ENCODE data around the gene C19orf67. TPM values are rescaled to one million over a fixed set of nuclear protein-coding genes. Genes with fewer than 3 reads are reported as not detected.

The C19orf67 gene
- total RNA-seq, 1 donor from 2014 or later: not detected

- H3K4me3 Mint-ChIP-seq: peak overlapping the region; percentile 97
- no peaks in the 10 kb centered on the region for H3K36me3 Mint-ChIP-seq
- H3K4me1 Mint-ChIP-seq (ENCODE audit: unreplicated experiment): peaks cover 28% of the 10 kb centered on the region
- TF ChIP-seq, protein P1, sequence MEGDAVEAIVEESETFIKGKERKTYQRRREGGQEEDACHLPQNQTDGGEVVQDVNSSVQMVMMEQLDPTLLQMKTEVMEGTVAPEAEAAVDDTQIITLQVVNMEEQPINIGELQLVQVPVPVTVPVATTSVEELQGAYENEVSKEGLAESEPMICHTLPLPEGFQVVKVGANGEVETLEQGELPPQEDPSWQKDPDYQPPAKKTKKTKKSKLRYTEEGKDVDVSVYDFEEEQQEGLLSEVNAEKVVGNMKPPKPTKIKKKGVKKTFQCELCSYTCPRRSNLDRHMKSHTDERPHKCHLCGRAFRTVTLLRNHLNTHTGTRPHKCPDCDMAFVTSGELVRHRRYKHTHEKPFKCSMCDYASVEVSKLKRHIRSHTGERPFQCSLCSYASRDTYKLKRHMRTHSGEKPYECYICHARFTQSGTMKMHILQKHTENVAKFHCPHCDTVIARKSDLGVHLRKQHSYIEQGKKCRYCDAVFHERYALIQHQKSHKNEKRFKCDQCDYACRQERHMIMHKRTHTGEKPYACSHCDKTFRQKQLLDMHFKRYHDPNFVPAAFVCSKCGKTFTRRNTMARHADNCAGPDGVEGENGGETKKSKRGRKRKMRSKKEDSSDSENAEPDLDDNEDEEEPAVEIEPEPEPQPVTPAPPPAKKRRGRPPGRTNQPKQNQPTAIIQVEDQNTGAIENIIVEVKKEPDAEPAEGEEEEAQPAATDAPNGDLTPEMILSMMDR (conservative IDR thresholded peaks at IDR 0.05): no peak
- DNase-seq (ENCODE audit: extremely low spot score, unreplicated experiment): no peak
- H3K27ac Mint-ChIP-seq: peak overlapping the region; percentile 81
- no peaks in the 10 kb centered on the region for H3K27me3 Mint-ChIP-seq
- H3K9me3 Mint-ChIP-seq: no peaks in the 10 kb centered on the region
These were observed 31.5 kb upstream of the C19orf67 start for GRCh38 chr19:14116918-14117578.

- H3K4me3 Mint-ChIP-seq: peak overlapping the region; percentile 97
- peaks cover 28% of the 10 kb centered on the region for H3K4me1 Mint-ChIP-seq (ENCODE audit: unreplicated experiment)
- DNase-seq (ENCODE audit: extremely low spot score, unreplicated experiment): no peak
- no peaks in the 10 kb centered on the region for H3K9me3 Mint-ChIP-seq
- peak overlapping the region; percentile 81 for H3K27ac Mint-ChIP-seq
- TF ChIP-seq, protein P1 (conservative IDR thresholded peaks at IDR 0.05): no peak
- H3K27me3 Mint-ChIP-seq: no peaks in the 10 kb centered on the region
- H3K36me3 Mint-ChIP-seq: no peaks in the 10 kb centered on the region
These were observed 30.9 kb upstream of the C19orf67 start for GRCh38 chr19:14116525-14116917.

DNA sequence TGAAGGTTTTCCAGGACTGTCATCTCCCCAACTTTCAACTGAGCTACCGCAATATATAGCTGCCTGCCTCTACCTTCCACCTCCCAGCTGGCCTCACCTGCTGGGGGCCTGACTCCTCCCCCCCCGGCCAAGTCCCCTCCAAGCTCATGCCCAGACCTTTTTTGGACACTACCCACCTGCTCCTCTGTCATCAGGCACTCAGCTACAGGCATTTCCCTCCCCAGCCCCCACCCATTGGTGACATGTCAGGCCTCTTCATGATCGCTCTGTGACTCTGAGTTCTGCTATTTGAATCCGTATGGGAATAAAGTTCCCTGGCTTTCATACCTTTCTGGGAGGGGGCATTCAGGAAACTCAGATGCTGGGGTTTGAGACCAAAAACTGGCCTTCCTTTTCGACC, 30.2 kb upstream of the C19orf67 start:
- DNase-seq (ENCODE audit: extremely low spot score, unreplicated experiment): no peak
- H3K4me1 Mint-ChIP-seq (ENCODE audit: unreplicated experiment): peaks cover 28% of the 10 kb centered on the region
- TF ChIP-seq, protein P1 (conservative IDR thresholded peaks at IDR 0.05): no peak
- H3K27ac Mint-ChIP-seq: peak overlapping the region; percentile 18
- H3K27me3 Mint-ChIP-seq: no peaks in the 10 kb centered on the region
- peak overlapping the region; percentile 97 for H3K4me3 Mint-ChIP-seq
- H3K36me3 Mint-ChIP-seq: no peaks in the 10 kb centered on the region
- no peaks in the 10 kb centered on the region for H3K9me3 Mint-ChIP-seq

DNA sequence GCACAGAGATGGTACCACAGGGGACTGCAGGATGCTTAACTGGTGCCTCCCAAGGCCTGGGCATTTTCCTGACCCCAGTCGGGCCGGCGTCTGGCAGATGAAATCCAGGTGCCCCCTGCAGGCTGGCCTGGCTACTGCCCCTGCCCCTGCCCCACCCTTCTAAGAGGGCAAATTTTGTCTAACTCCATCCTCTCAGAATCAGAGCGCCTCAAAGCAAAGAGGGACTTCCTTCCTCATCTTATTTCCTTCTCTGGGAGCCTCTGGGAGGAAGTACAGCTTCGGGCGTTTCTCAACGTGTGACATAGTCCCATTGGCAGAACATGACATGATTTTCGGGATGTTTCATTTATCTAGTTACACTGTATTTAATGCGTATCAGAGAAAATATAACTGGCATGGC, 29.3 kb upstream of the C19orf67 start:
- Mint-ChIP-seq H3K4me3 (no peak overlapping the region), H3K9me3 (no peaks in the 10 kb centered on the region), H3K36me3 (no peaks in the 10 kb centered on the region), H3K27me3 (no peaks in the 10 kb centered on the region), H3K27ac (no peak overlapping the region), H3K4me1 (ENCODE audit: unreplicated experiment) (peaks cover 28% of the 10 kb centered on the region)
- DNase-seq (ENCODE audit: extremely low spot score, unreplicated experiment): no peak
- TF ChIP-seq, protein P1 (conservative IDR thresholded peaks at IDR 0.05): peak; percentile 62

GRCh38 chr19:14114439-14114838, 28.9 kb upstream of the C19orf67 start:
- H3K4me1 Mint-ChIP-seq (ENCODE audit: unreplicated experiment): peaks cover 28% of the 10 kb centered on the region
- no peaks in the 10 kb centered on the region for H3K36me3 Mint-ChIP-seq
- TF ChIP-seq, protein P1 (conservative IDR thresholded peaks at IDR 0.05): no peak
- no peaks in the 10 kb centered on the region for H3K9me3 Mint-ChIP-seq
- H3K4me3 Mint-ChIP-seq: no peak overlapping the region
- DNase-seq (ENCODE audit: extremely low spot score, unreplicated experiment): no peak
- no peaks in the 10 kb centered on the region for H3K27me3 Mint-ChIP-seq
- no peak overlapping the region for H3K27ac Mint-ChIP-seq
